HG03521 (cell line): ENCODE results near the gene HAGH.
A peak's percentile ranks its signal among the peaks of the same experiment; 100 is the strongest.

Experiments used
- ATAC-seq: cut with Tn5 transposase; IDR thresholded peaks from one replicate; pipeline ENCODE4 v1.9.1; 2021; ENCODE audit warnings: mild to moderate bottlenecking, moderate library complexity; ENCODE audit not compliant: unreplicated experiment

Gene HAGH

GRCh38 chr16:1775846-1776671 lies 50.6 kb downstream of the HAGH start:
- no peak for ATAC-seq

- no peak for ATAC-seq
These were observed 51.4 kb downstream of the HAGH start for GRCh38 chr16:1775006-1775845.

GRCh38 chr16:1774448-1774780 lies 52.2 kb downstream of the HAGH start:
- no peak for ATAC-seq

- no peak for ATAC-seq
These were observed 52.8 kb downstream of the HAGH start for GRCh38 chr16:1773703-1774447.

- peak; percentile 47 for ATAC-seq
These were observed 53.5 kb downstream of the HAGH start, which contains the start of gene MRPS34 for GRCh38 chr16:1772908-1773702. TSS of gene MRPS34 (minus strand) at chr16:1773134. CDS start at chr16:1773119, 15 bp downstream.

- peak; percentile 2 for ATAC-seq
These were observed 54.2 kb downstream of the HAGH start, which contains the start of gene EME2 for GRCh38 chr16:1772362-1772907. TSS of gene EME2 (plus strand) at chr16:1772810. CDS start at chr16:1773228, 418 bp downstream.

- no peak for ATAC-seq
These were observed 54.7 kb downstream of the HAGH start for GRCh38 chr16:1771864-1772361.

GRCh38 chr16:1771188-1771863 lies 55.3 kb downstream of the HAGH start, which contains the start of gene NME3:
TSS of gene NME3 (minus strand) at chr16:1771543. CDS start at chr16:1771534, 9 bp downstream.
- ATAC-seq = no peak

- no peak for ATAC-seq
These were observed 56.1 kb downstream of the HAGH start for GRCh38 chr16:1770328-1771187.

GRCh38 chr16:1769402-1770300 lies 57.0 kb downstream of the HAGH start:
- ATAC-seq = no peak

GRCh38 chr16:1768767-1769401 lies 57.7 kb downstream of the HAGH start:
- ATAC-seq = no peak

GRCh38 chr16:1768061-1768766 lies 58.4 kb downstream of the HAGH start:
- no peak for ATAC-seq

GRCh38 chr16:1767116-1767994 lies 59.3 kb downstream of the HAGH start:
- ATAC-seq = no peak

GRCh38 chr16:1766701-1767100 lies 59.9 kb downstream of the HAGH start:
- no peak for ATAC-seq

- ATAC-seq = no peak
These were observed 60.4 kb downstream of the HAGH start for GRCh38 chr16:1766231-1766630.
